ENCODE measurements around the gene DEF6. TPM values are rescaled to one million over a fixed set of nuclear protein-coding genes. Genes with fewer than 3 reads are reported as not detected.
A peak's percentile ranks its signal among the peaks of the same experiment; 100 is the strongest.

DEF6 gene
- 5.2 TPM for total RNA-seq

- Histone ChIP-seq H3K4me3 (ENCODE audit: low read length in 3 of 3) (peak within 1 kb of the TSS; percentile 35 to 57 (median 48)), H3K27me3 (ENCODE audit: control insufficient read depth in 3 of 3, insufficient read depth in 3 of 3, low read length in 3 of 3) (no peaks in the 10 kb centered on the region), H3K4me1 (ENCODE audit: control insufficient read depth in 3 of 3, insufficient read depth in 3 of 3, low read length in 3 of 3) (peaks cover 24 to 34% (median 26%) of the 10 kb centered on the region in 3 donors), H3K9me3 (ENCODE audit: control insufficient read depth in 3 of 3, low read length in 3 of 3) (no peaks in the 10 kb centered on the region), H3K9ac (ENCODE audit: low read depth in 1 of 3, low read length in 3 of 3) (peak within 1 kb of the TSS; percentile 34 to 65 (median 52)), H3K27ac (ENCODE audit: low read depth, low read length) (no peak within 1 kb of the TSS), H3K36me3 (ENCODE audit: control insufficient read depth in 3 of 3, insufficient read depth in 3 of 3, low read length in 3 of 3) (peaks cover 23 to 27% (median 26%) of the 10 kb centered on the region in 3 donors)
These were observed at the start of gene DEF6 for GRCh38 chr6:35297601-35298481. DEF6 (plus strand) TSS chr6:35297818; CDS start chr6:35297857, 39 bp downstream.

GRCh38 chr6:35248300-35248699 lies 49.3 kb upstream of the DEF6 start:
- Histone ChIP-seq H3K27ac (ENCODE audit: low read depth, low read length) (no peak overlapping the region), H3K9ac (ENCODE audit: low read depth in 1 of 3, low read length in 3 of 3) (no peak overlapping the region), H3K9me3 (ENCODE audit: control insufficient read depth in 3 of 3, low read length in 3 of 3) (no peaks in the 10 kb centered on the region), H3K4me1 (ENCODE audit: control insufficient read depth in 3 of 3, insufficient read depth in 3 of 3, low read length in 3 of 3) (peaks cover 8 to 16% (median 14%) of the 10 kb centered on the region in 3 donors), H3K4me3 (ENCODE audit: low read length in 3 of 3) (no peak overlapping the region), H3K36me3 (ENCODE audit: control insufficient read depth in 3 of 3, insufficient read depth in 3 of 3, low read length in 3 of 3) (peaks cover 6 to 10% (median 9%) of the 10 kb centered on the region in 3 donors), H3K27me3 (ENCODE audit: control insufficient read depth in 3 of 3, insufficient read depth in 3 of 3, low read length in 3 of 3) (no peaks in the 10 kb centered on the region)

- Histone ChIP-seq H3K4me3 (ENCODE audit: low read length in 3 of 3) (no peak overlapping the region), H3K4me1 (ENCODE audit: control insufficient read depth in 3 of 3, insufficient read depth in 3 of 3, low read length in 3 of 3) (peaks cover 8 to 16% (median 14%) of the 10 kb centered on the region in 3 donors), H3K36me3 (ENCODE audit: control insufficient read depth in 3 of 3, insufficient read depth in 3 of 3, low read length in 3 of 3) (peaks cover 3 to 9% (median 8%) of the 10 kb centered on the region in 3 donors), H3K9me3 (ENCODE audit: control insufficient read depth in 3 of 3, low read length in 3 of 3) (no peaks in the 10 kb centered on the region), H3K9ac (ENCODE audit: low read depth in 1 of 3, low read length in 3 of 3) (no peak overlapping the region), H3K27me3 (ENCODE audit: control insufficient read depth in 3 of 3, insufficient read depth in 3 of 3, low read length in 3 of 3) (no peaks in the 10 kb centered on the region), H3K27ac (ENCODE audit: low read depth, low read length) (no peak overlapping the region)
These were observed 48.7 kb upstream of the DEF6 start for GRCh38 chr6:35248965-35249364.

GRCh38 chr6:35251949-35252348 lies 45.7 kb upstream of the DEF6 start:
- peaks cover 6 to 16% (median 14%) of the 10 kb centered on the region in 3 donors for H3K4me1 ChIP-seq (ENCODE audit: control insufficient read depth in 3 of 3, insufficient read depth in 3 of 3, low read length in 3 of 3)
- no peaks in the 10 kb centered on the region for H3K36me3 ChIP-seq (ENCODE audit: control insufficient read depth in 3 of 3, insufficient read depth in 3 of 3, low read length in 3 of 3)
- H3K27me3 ChIP-seq (ENCODE audit: control insufficient read depth in 3 of 3, insufficient read depth in 3 of 3, low read length in 3 of 3), result no peaks in the 10 kb centered on the region
- H3K27ac ChIP-seq (ENCODE audit: low read depth, low read length), result no peak overlapping the region
- H3K9me3 ChIP-seq (ENCODE audit: control insufficient read depth in 3 of 3, low read length in 3 of 3), result no peaks in the 10 kb centered on the region
- H3K9ac ChIP-seq (ENCODE audit: low read depth in 1 of 3, low read length in 3 of 3), result no peak overlapping the region
- H3K4me3 ChIP-seq (ENCODE audit: low read length in 3 of 3), result no peak overlapping the region

GRCh38 chr6:35253249-35253648 lies 44.4 kb upstream of the DEF6 start:
- H3K27me3 ChIP-seq (ENCODE audit: control insufficient read depth in 3 of 3, insufficient read depth in 3 of 3, low read length in 3 of 3), result no peaks in the 10 kb centered on the region
- no peaks in the 10 kb centered on the region for H3K36me3 ChIP-seq (ENCODE audit: control insufficient read depth in 3 of 3, insufficient read depth in 3 of 3, low read length in 3 of 3)
- no peak overlapping the region for H3K9ac ChIP-seq (ENCODE audit: low read depth in 1 of 3, low read length in 3 of 3)
- no peak overlapping the region for H3K4me3 ChIP-seq (ENCODE audit: low read length in 3 of 3)
- peaks cover 7 to 16% (median 16%) of the 10 kb centered on the region in 3 donors for H3K4me1 ChIP-seq (ENCODE audit: control insufficient read depth in 3 of 3, insufficient read depth in 3 of 3, low read length in 3 of 3)
- no peaks in the 10 kb centered on the region for H3K9me3 ChIP-seq (ENCODE audit: control insufficient read depth in 3 of 3, low read length in 3 of 3)
- H3K27ac ChIP-seq (ENCODE audit: low read depth, low read length), result no peak overlapping the region

- H3K36me3 ChIP-seq (ENCODE audit: control insufficient read depth in 3 of 3, insufficient read depth in 3 of 3, low read length in 3 of 3), result no peaks in the 10 kb centered on the region
- H3K9me3 ChIP-seq (ENCODE audit: control insufficient read depth in 3 of 3, low read length in 3 of 3), result no peaks in the 10 kb centered on the region
- H3K27ac ChIP-seq (ENCODE audit: low read depth, low read length), result peak overlapping the region; percentile 97
- H3K9ac ChIP-seq (ENCODE audit: low read depth in 1 of 3, low read length in 3 of 3), result peak overlapping the region; percentile 90 to 92 (median 91)
- H3K4me1 ChIP-seq (ENCODE audit: control insufficient read depth in 3 of 3, insufficient read depth in 3 of 3, low read length in 3 of 3), result peaks cover 22 to 29% (median 25%) of the 10 kb centered on the region in 3 donors
- no peaks in the 10 kb centered on the region for H3K27me3 ChIP-seq (ENCODE audit: control insufficient read depth in 3 of 3, insufficient read depth in 3 of 3, low read length in 3 of 3)
- peak overlapping the region; percentile 95 to 99 (median 96) for H3K4me3 ChIP-seq (ENCODE audit: low read length in 3 of 3)
These were observed 39.3 kb upstream of the DEF6 start for GRCh38 chr6:35258336-35258735.

- Histone ChIP-seq H3K4me3 (ENCODE audit: low read length in 3 of 3) (peak overlapping the region; percentile 95 to 99 (median 96)), H3K27me3 (ENCODE audit: control insufficient read depth in 3 of 3, insufficient read depth in 3 of 3, low read length in 3 of 3) (no peaks in the 10 kb centered on the region), H3K9me3 (ENCODE audit: control insufficient read depth in 3 of 3, low read length in 3 of 3) (no peaks in the 10 kb centered on the region), H3K36me3 (ENCODE audit: control insufficient read depth in 3 of 3, insufficient read depth in 3 of 3, low read length in 3 of 3) (no peaks in the 10 kb centered on the region), H3K27ac (ENCODE audit: low read depth, low read length) (peak overlapping the region; percentile 97), H3K4me1 (ENCODE audit: control insufficient read depth in 3 of 3, insufficient read depth in 3 of 3, low read length in 3 of 3) (peaks cover 24 to 34% (median 27%) of the 10 kb centered on the region in 3 donors), H3K9ac (ENCODE audit: low read depth in 1 of 3, low read length in 3 of 3) (peak overlapping the region; percentile 90 to 92 (median 91))
These were observed 38.8 kb upstream of the DEF6 start for GRCh38 chr6:35258858-35259193.

- Histone ChIP-seq H3K27me3 (ENCODE audit: control insufficient read depth in 3 of 3, insufficient read depth in 3 of 3, low read length in 3 of 3) (no peaks in the 10 kb centered on the region), H3K4me3 (ENCODE audit: low read length in 3 of 3) (peak within 1 kb of the TSS; percentile 95 to 99 (median 96)), H3K9me3 (ENCODE audit: control insufficient read depth in 3 of 3, low read length in 3 of 3) (no peaks in the 10 kb centered on the region), H3K4me1 (ENCODE audit: control insufficient read depth in 3 of 3, insufficient read depth in 3 of 3, low read length in 3 of 3) (peaks cover 29 to 40% (median 32%) of the 10 kb centered on the region in 3 donors), H3K36me3 (ENCODE audit: control insufficient read depth in 3 of 3, insufficient read depth in 3 of 3, low read length in 3 of 3) (no peaks in the 10 kb centered on the region), H3K27ac (ENCODE audit: low read depth, low read length) (peak within 1 kb of the TSS; percentile 97), H3K9ac (ENCODE audit: low read depth in 1 of 3, low read length in 3 of 3) (peak within 1 kb of the TSS; percentile 90 to 92 (median 91))
These were observed 38.2 kb upstream of the DEF6 start, which contains the start of gene ZNF76 for GRCh38 chr6:35259194-35259947. ZNF76 (plus strand) TSS chr6:35259735; CDS start chr6:35281152, 21,417 bp downstream.

- H3K4me3 ChIP-seq (ENCODE audit: low read length in 3 of 3), result peak overlapping the region; percentile 95 to 99 (median 96)
- peak overlapping the region; percentile 97 for H3K27ac ChIP-seq (ENCODE audit: low read depth, low read length)
- H3K4me1 ChIP-seq (ENCODE audit: control insufficient read depth in 3 of 3, insufficient read depth in 3 of 3, low read length in 3 of 3), result peaks cover 35 to 47% (median 39%) of the 10 kb centered on the region in 3 donors
- no peaks in the 10 kb centered on the region for H3K9me3 ChIP-seq (ENCODE audit: control insufficient read depth in 3 of 3, low read length in 3 of 3)
- no peaks in the 10 kb centered on the region for H3K27me3 ChIP-seq (ENCODE audit: control insufficient read depth in 3 of 3, insufficient read depth in 3 of 3, low read length in 3 of 3)
- H3K9ac ChIP-seq (ENCODE audit: low read depth in 1 of 3, low read length in 3 of 3), result peak overlapping the region; percentile 90 to 92 (median 91)
- no peaks in the 10 kb centered on the region for H3K36me3 ChIP-seq (ENCODE audit: control insufficient read depth in 3 of 3, insufficient read depth in 3 of 3, low read length in 3 of 3)
These were observed 37.5 kb upstream of the DEF6 start for GRCh38 chr6:35259948-35260590.
